HepG2 (cell line): ENCODE results near the gene OR10A2. TPM values are rescaled to one million over a fixed set of nuclear protein-coding genes. Genes with fewer than 3 reads are reported as not detected.

Experiments
- ATAC-seq: fragments of 200-7000 bp; cut with Tn5 transposase; 3 replicates; pipeline ENCODE4 v1.9.1; 2020; ENCODE audit warnings: mild to moderate bottlenecking, moderate library complexity
- BruUV-seq: library from RNA; stranded (reverse); fragments of 400-500 nt; replicated peaks from 2 replicates; lab custom pipeline; 2021; lab: Mats Ljungman, UMichigan
- CTCF ChIA-PET: fragments of 300-600 bp; formaldehyde crosslinking; extraction: SDS; loops from one replicate; lab custom pipeline; 2021; ENCODE audit warnings: low total read pairs, inconsistent platforms, low intra/inter-chr PET ratio; lab: Yijun Ruan, JAX
- POLR2A ChIA-PET: fragments of 350-600 bp; sonication (Branson Sonifier 250); formaldehyde crosslinking; loops from one replicate; lab custom pipeline; 2020; ENCODE audit warnings: antibody characterized with exemption, inconsistent platforms; lab: Yijun Ruan, JAX
- DNase-seq: peaks from one replicate; pipeline ENCODE4 v3.0.0-alpha.2; 2015; ENCODE audit warnings: low spot score
- FAIRE-seq: peaks from 3 replicates; lab custom pipeline; 2011; peaks lifted over from hg19 to GRCh38; lab: Jason Lieb, UNC
- H2AFZ ChIP-seq: one replicate; pipeline ENCODE4 v1.6.1; 2011; ENCODE audit warnings: low read length, inconsistent platforms
- H3K27ac ChIP-seq: fragments of 300-600 bp; 3 replicates; pipeline ENCODE4 v1.8.0; 2011; ENCODE audit warnings: mixed run types, mild to moderate bottlenecking, mixed read lengths, low read length, inconsistent platforms; ENCODE audit not compliant: insufficient read depth; ENCODE audit errors: extremely low read length
- H3K27me3 ChIP-seq, 2 experiments: fragments of 200-600 bp in 1 of 2; 2 replicates in 1 of 2; 3 replicates in 1 of 2; pipeline versions ENCODE4 v1.6.0 to v1.8.0; 2011; ENCODE audit warnings: low read length in 2 of 2, mild to moderate bottlenecking in 2 of 2, moderate library complexity in 2 of 2, inconsistent platforms in 1 of 2; ENCODE audit not compliant: insufficient read depth in 2 of 2, control insufficient read depth in 1 of 2
- H3K36me3 ChIP-seq, 2 experiments: fragments of 200-600 bp in 1 of 2; replicated peaks in 1 of 2; 2 replicates in 1 of 2; 3 replicates in 1 of 2; pipeline versions ENCODE4 v1.5.1 to v1.8.0; 2011; ENCODE audit warnings: low read length in 2 of 2, inconsistent platforms in 1 of 2; ENCODE audit not compliant: insufficient read depth in 2 of 2, control insufficient read depth in 1 of 2
- H3K4me1 ChIP-seq: 2 replicates; pipeline ENCODE4 v1.5.1; 2012; ENCODE audit warnings: low read length, inconsistent platforms; ENCODE audit not compliant: insufficient read depth
- H3K4me2 ChIP-seq: 2 replicates; pipeline ENCODE4 v1.6.0; 2011; ENCODE audit warnings: low read depth, low read length, inconsistent platforms
- H3K4me3 ChIP-seq, 3 experiments: fragments of 200-600 bp in 1 of 3; sonication (generic), shearing (Covaris generic) in 1 of 3; replicated peaks in 1 of 3; 2 replicates each; pipeline ENCODE4 v1.5.1; 2011 to 2016; ENCODE audit warnings: low read length in 3 of 3, inconsistent platforms in 2 of 3, low read depth in 2 of 3, mild to moderate bottlenecking in 2 of 3, control low read depth in 1 of 3, mixed read lengths in 1 of 3; ENCODE audit not compliant: insufficient read depth in 1 of 3
- H3K79me2 ChIP-seq: one replicate; pipeline ENCODE4 v1.6.1; 2011; ENCODE audit warnings: low read length, inconsistent platforms; ENCODE audit not compliant: insufficient read depth
- H3K9ac ChIP-seq: 2 replicates; pipeline ENCODE4 v1.6.0; 2011; ENCODE audit warnings: mild to moderate bottlenecking, low read depth, low read length, inconsistent platforms; ENCODE audit not compliant: insufficient read depth
- H3K9me3 ChIP-seq: 2 replicates; pipeline ENCODE4 v1.5.1; 2012; ENCODE audit warnings: mild to moderate bottlenecking, low read length
- H4K20me1 ChIP-seq: 2 replicates; pipeline ENCODE4 v1.6.0; 2011; ENCODE audit warnings: inconsistent platforms, mild to moderate bottlenecking, low read length, moderate library complexity; ENCODE audit not compliant: insufficient read depth
- ARID2 ChIP-seq: sonication (generic); formaldehyde crosslinking; IDR thresholded peaks from 2 replicates; pipeline ENCODE4 v1.8.1; 2022; ENCODE audit warnings: mild to moderate bottlenecking, missing genetic modification reagents, borderline replicate concordance
- ARID3A ChIP-seq: IDR thresholded peaks from 2 replicates; pipeline ENCODE4 v1.6.1; 2012; ENCODE audit warnings: low read depth, low read length, improper control_type of control experiment
- ETV5 ChIP-seq: IDR thresholded peaks from 2 replicates; pipeline ENCODE4 v1.6.1; 2018; ENCODE audit warnings: missing biosample characterization, missing genetic modification reagents, inconsistent platforms, borderline replicate concordance
- JDP2 ChIP-seq: sonication (generic); formaldehyde crosslinking; IDR thresholded peaks from 2 replicates; pipeline ENCODE4 v1.8.1; 2022; ENCODE audit warnings: missing genetic modification reagents, borderline replicate concordance
- SIX1 ChIP-seq: sonication (generic); formaldehyde crosslinking; IDR thresholded peaks from 2 replicates; pipeline ENCODE4 v1.4.0; 2020; ENCODE audit warnings: missing genetic modification reagents, borderline replicate concordance
- TARDBP ChIP-seq: sonication (generic); formaldehyde crosslinking; IDR thresholded peaks from 2 replicates; pipeline ENCODE4 v1.8.0; 2022; ENCODE audit warnings: mild to moderate bottlenecking, missing genetic modification reagents
- YEATS4 ChIP-seq: sonication (generic); formaldehyde crosslinking; IDR thresholded peaks from 2 replicates; pipeline ENCODE4 v1.4.0; 2020; ENCODE audit warnings: missing genetic modification reagents, borderline replicate concordance
- ZBTB20 ChIP-seq: sonication (generic); formaldehyde crosslinking; IDR thresholded peaks from 2 replicates; pipeline ENCODE4 v1.8.1; 2023; ENCODE audit warnings: missing genetic modification reagents, low read depth, mild to moderate bottlenecking, borderline replicate concordance
- ZC3H4 ChIP-seq: sonication (generic); formaldehyde crosslinking; IDR thresholded peaks from 2 replicates; pipeline ENCODE4 v1.4.0; 2020; ENCODE audit warnings: missing genetic modification reagents, borderline replicate concordance
- ZNF121 ChIP-seq: sonication (generic); formaldehyde crosslinking; IDR thresholded peaks from 2 replicates; pipeline ENCODE4 v1.5.0; 2020; ENCODE audit warnings: mild to moderate bottlenecking, missing genetic modification reagents
- ZNF142 ChIP-seq: sonication (generic); formaldehyde crosslinking; IDR thresholded peaks from 2 replicates; pipeline ENCODE4 v1.4.0; 2020; ENCODE audit warnings: missing genetic modification reagents
- ZNF180 ChIP-seq: sonication (generic); formaldehyde crosslinking; IDR thresholded peaks from 2 replicates; pipeline ENCODE4 v1.4.0; 2020; ENCODE audit warnings: low read depth, missing genetic modification reagents, borderline replicate concordance
- ZNF205 ChIP-seq: IDR thresholded peaks from 2 replicates; pipeline ENCODE4 v1.6.1; 2018; ENCODE audit warnings: missing biosample characterization, missing genetic modification reagents
- ZNF274 ChIP-seq: sonication (generic); formaldehyde crosslinking; IDR thresholded peaks from 2 replicates; pipeline ENCODE4 v1.5.1; 2020; ENCODE audit warnings: mild to moderate bottlenecking, missing genetic modification reagents
- ZNF720 ChIP-seq: sonication (generic); formaldehyde crosslinking; IDR thresholded peaks from 2 replicates; pipeline ENCODE4 v1.4.0; 2020; ENCODE audit warnings: missing genetic modification reagents
- ZNF839 ChIP-seq: sonication (generic); formaldehyde crosslinking; IDR thresholded peaks from 2 replicates; pipeline ENCODE4 v1.4.0; 2020; ENCODE audit warnings: missing genetic modification reagents, mild to moderate bottlenecking, borderline replicate concordance
- WGBS: methylation state at CpG from one replicate; pipeline ENCODE4 v1.1.6; 2017; ENCODE audit warnings: low lambda C conversion rate; 5-methylcytosine and 5-hydroxymethylcytosine counted together
- in situ Hi-C: cut with HindIII; loops from 2 replicates; pipeline ENCODE4 v1.10.0; 2017; ENCODE audit warnings: low pct_unique_long_range_greater_than_20kb; ENCODE audit not compliant: extremely low pct_ligation_motif_present
- intact Hi-C: fragments of 100-400 bp; cut with micrococcal nuclease; formaldehyde crosslinking; loops from one replicate; pipeline ENCODE4 v1.10.0; 2022; ENCODE audit not compliant: unreplicated experiment
- polyA plus RNA-seq, 8 experiments: library from polyadenylated mRNA; depleted of rRNA in 3 of 8; stranded (reverse) in 7 of 8; unstranded in 1 of 8; fragments of >200 nt; fragmentation: Illumina TruSeq in 4 of 8; extraction: Trizol in 4 of 8; gene quantifications; 2 replicates each; pipeline versions ENCODE4 v1.2.1 to v1.2.3, GENCODE V29; 2011 to 2016; ENCODE audit warnings: low read depth in 4 of 8, missing spikeins in 1 of 8, mixed read lengths in 1 of 8; ENCODE audit not compliant: insufficient read depth in 1 of 8
- total RNA-seq, 5 experiments: library from RNA; depleted of rRNA; stranded (reverse); fragments of >200 nt; fragmentation: Illumina TruSeq; extraction: Trizol; gene quantifications; 2 replicates each; pipeline ENCODE4 v1.2.3, GENCODE V29; 2016; ENCODE audit warnings: low read depth in 1 of 5

The OR10A2 gene
- total and polyA plus RNA-seq, 2 of the 13 experiments (the other 11 are each of a cell fraction or from before 2014, with no cell fraction given): not detected

- ATAC-seq (no peak), DNase-seq (no peak), FAIRE-seq (no peak)
- H3K36me3 ChIP-seq: no peaks in the 10 kb centered on the region
- 3% methylated on average over 3 of the region's 3 CpGs for WGBS
- CTCF ChIA-PET: no interaction called here
- H3K79me2 ChIP-seq: no peaks in the 10 kb centered on the region
- H3K27ac ChIP-seq: no peak overlapping the region
- no peaks in the 10 kb centered on the region for H3K4me1 ChIP-seq
- intact Hi-C loops: no loop called here
- POLR2A ChIA-PET: no interaction called here
- no peaks in the 10 kb centered on the region for H3K27me3 ChIP-seq
- no peaks in the 10 kb centered on the region for H3K9me3 ChIP-seq
- H4K20me1 ChIP-seq: no peaks in the 10 kb centered on the region
- no peak overlapping the region for H3K4me2 ChIP-seq
- H3K4me3 ChIP-seq: no peak overlapping the region
- no peak overlapping the region for H3K9ac ChIP-seq
- no peak overlapping the region for H2AFZ ChIP-seq
- TF ChIP-seq ARID3A: no peak
- TF ChIP-seq ZNF142 (CRISPR knock-in tag): no peak
- TF ChIP-seq YEATS4 (CRISPR knock-in tag): no peak
- TF ChIP-seq JDP2 (CRISPR knock-in tag): no peak
- no peak for TF ChIP-seq ZNF274
- TF ChIP-seq ARID2 (CRISPR knock-in tag): no peak
- TF ChIP-seq ZNF180: no peak
- TF ChIP-seq SIX1 (CRISPR knock-in tag): no peak
- no peak for TF ChIP-seq TARDBP
- no peak for TF ChIP-seq ZNF720 (CRISPR knock-in tag)
- TF ChIP-seq ZNF839 (CRISPR knock-in tag): no peak
- no peak for TF ChIP-seq ZNF121
- TF ChIP-seq ZBTB20 (CRISPR knock-in tag): no peak
- TF ChIP-seq ETV5 (CRISPR knock-in tag): no peak
- no peak for TF ChIP-seq ZC3H4 (CRISPR knock-in tag)
- TF ChIP-seq ZNF205 (CRISPR knock-in tag): no peak
- no TSS peak for BruUV-seq
- in situ Hi-C loops: no loop called here
These were observed 14.1 kb downstream of the OR10A2 start for GRCh38 chr11:6876914-6877313.
